ENCODE data around the gene LCN9.
"Not testable (repeated sequence)": the region's sequence is repeated elsewhere in the genome, so short reads cannot be mapped to it uniquely, and the experiment has no call there.

The LCN9 gene, protein sequence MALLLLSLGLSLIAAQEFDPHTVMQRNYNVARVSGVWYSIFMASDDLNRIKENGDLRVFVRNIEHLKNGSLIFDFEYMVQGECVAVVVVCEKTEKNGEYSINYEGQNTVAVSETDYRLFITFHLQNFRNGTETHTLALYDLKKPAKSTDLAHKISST

DNA sequence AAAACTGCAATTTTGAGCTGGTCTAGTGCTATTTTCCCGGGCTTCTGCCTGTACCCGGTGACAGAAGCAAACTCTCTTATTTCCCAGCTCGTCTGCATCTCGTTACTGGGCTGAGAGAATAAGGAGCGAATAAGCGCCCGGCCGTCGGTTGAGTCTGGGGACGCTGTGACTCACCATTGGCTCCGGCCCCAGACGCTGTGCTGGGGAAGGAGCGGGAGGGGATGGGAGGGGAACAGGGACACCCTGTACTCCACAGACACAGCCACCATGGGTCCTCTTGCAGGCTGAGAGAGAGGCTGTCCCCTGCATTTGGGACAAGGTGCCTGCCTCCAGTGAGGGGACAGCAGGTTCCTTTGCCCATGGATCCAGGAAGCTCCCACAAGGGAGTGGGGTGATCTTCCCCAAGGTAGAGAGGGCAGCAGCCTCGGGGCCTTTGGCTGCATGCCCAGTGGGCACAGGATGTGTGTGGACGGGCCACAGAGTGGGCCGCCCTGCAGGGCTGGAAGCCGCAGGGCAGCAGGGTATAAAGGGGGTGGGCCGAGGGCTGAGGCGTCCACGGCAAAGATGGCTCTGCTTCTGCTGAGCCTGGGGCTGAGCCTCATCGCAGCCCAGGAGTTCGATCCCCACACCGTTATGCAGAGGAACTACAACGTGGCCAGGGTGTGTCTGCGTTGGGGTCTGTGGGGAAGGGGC, at the start of gene LCN9:
Gene LCN9, plus strand, starts transcription at position 552 of the 693 bp plus-strand sequence. Its CDS starts 13 bp downstream, at position 565.
- no peak for DNase-seq

DNA sequence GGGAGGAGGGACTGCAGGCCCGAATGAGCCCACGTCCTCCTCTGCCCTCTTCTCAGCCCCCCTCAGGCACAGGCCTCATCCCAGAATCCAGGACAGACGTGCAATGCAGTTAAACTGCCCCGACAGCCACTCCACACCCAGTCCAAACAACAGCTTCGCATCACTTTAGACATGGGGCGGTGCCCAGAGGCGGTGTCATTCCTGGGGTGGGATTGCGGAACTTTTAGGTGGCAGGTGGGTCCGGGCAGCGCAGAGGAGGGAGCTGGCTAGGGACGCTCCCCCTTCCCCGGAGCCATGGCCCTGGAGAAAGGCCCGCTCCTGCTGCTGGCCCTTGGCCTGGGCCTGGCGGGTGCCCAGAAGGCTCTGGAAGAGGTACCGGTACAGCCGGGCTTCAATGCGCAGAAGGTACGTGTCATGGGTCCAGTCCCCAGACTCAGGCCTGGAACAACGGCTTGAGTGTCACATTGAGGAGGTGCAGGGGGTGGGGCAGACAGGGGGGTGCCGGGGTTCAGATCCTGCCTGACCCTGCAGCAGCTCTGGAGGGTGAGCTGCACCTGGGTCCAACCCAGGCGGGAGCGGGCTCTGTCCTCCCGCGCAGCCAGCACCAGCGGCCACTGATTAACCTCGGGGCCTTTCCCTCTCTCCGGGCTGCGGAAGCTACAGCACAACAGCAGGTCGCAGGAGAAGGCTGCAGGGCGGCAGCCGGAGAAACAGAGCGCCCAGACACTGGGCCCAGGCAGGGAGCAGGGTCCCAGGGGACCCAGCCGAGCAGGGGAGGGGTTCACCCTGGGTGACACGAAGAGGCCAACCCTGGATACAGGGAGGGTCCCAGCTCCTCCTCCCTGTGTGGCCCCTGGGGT, 48.9 kb upstream of the LCN9 start:
- no peak for DNase-seq

DNA sequence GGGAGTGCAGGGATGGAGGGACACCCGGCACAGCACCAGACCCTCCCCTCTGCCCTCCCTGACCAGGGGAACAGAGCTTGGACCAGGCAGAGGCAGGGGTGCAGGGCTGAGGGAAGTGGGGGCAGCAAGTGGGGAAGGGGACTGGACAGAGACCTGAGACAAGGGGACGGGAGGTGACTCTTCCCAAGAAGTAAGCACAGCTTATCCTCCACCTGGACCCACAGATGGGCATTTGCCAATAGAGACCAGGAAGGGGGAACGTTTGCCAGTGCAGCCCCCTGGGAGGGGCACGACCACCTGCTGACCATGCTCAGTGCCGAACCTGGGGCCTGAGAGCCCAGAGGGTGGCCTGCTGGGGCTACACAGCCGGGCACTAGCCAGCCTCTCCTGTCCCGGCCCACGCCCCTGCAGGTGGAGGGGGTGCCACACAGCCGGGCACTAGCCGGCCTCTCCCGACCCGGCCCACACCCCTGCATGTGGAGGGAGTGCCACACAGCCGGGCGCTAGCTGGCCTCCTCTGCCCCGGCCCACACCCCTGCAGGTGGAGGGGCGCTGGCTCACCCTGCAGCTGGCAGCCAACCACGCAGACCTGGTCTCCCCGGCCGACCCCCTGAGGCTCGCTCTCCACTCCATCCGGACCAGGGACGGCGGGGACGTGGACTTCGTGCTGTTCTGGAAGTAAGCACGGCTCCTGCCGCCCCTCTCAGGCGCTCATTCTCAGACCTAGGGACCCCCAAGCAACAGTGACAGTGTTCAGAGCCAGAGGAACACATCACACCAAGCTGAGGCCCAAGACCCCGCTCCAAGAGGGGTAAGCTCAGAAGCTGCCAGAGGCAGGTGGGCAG, 48.1 kb upstream of the LCN9 start:
- no peak for DNase-seq

DNA sequence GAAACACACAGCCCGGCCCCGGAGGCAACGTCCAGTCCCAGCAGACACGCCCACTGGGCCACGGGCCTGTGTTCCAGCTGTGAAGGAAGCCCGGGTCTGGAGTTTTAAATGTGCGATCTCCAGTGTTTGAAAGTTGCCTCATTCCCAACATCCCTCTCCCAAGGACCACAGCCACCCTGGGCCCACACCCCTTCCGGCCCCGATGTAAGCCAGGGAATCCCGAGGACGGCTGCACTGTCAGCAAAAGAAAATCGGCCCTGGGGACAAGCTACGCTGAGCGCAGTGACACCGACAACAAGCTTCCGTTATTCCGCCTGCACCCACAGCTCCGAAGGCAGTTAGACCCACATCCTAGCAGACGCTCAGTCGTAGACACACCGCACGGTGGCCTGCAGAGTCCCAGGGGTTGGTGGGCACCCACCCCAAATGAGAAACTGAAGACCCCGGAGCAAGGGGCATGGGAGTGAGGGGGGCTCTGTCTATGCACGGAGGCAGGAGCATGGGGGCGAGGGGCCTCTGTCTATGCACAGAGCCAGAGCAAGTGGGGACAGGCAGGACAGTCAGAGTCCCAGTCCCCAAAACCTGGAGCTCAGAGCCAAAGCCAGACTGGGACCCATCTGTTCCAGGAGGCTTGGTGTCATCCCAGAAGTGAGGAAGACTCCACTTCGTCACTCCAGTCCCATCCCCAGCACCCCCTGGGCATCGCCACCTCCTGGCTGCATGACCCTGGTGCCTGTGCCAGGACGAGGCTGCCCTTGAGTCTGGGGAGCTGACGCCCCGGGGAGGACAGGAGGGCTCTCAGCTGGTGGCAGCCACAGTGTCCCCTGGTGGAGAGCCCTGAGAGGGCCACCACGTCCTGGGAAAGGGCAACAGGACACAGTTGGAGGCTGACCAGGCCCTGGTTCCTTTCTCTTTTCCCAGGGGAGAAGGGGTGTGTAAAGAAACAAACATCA, 47.2 kb upstream of the LCN9 start:
- DNase-seq = no peak

DNA sequence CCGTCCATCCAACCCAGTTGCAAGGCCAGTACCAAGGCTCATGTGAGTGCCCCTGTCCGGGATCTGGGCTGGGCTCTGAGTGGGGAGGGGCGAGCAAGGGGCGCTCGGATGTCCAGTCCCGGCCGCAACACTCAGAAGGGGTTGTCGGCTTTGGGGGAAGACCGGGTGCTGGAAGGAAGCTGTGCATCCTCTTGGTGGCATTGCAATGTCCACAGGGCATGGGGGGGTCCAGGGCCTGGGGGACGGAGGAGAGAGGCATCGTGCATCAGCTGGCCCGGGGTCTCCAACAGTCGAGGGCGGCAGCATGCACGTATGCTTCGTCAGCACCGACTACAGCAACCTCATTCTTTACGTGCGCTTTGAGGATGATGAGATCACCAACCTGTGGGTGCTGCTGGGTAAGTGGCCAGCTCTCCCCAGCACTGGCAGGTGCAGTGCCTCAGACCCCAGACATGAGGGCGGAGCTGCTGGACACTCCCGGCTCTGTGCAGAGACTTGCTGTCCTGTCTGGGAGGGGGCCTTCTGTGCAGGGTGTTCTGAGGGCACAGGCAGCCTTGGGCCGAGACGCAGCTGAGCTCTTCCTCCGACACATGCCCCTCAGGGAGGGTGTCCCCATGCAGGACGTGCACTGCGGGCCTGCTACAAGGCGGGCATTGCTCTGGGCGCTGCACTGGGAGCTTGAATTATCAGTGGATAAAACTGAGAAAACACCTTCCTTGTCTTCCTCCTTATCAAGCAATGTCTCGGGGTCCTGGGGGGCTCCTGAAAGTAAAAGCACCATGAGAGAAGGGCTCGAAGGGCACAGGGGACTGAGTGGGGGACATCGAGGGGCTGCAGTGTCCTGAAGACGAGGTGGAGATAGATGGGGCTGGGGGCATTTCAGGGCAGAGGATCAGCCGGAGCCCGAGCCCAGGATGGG, 46.2 kb upstream of the LCN9 start:
- no peak for DNase-seq

DNA sequence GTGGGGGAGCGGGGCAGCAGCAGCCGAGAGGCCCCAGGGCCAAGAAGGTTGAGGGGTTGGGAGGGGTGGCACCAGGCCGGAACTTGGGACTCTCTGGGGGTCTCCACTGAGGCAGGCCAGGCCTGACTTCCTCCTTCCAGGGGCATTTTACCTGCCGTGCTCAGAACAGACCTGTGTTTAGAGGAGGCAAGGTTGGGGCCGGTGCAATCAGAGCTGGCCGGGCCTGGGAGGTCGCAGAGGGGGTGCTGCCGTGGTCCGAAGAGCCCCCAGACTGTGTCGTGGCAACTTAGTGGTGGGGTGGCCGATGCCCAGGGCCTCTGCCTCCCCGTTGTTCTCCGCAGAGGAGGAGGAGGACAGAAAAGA, 45.6 kb upstream of the LCN9 start:
- no peak for DNase-seq

DNA sequence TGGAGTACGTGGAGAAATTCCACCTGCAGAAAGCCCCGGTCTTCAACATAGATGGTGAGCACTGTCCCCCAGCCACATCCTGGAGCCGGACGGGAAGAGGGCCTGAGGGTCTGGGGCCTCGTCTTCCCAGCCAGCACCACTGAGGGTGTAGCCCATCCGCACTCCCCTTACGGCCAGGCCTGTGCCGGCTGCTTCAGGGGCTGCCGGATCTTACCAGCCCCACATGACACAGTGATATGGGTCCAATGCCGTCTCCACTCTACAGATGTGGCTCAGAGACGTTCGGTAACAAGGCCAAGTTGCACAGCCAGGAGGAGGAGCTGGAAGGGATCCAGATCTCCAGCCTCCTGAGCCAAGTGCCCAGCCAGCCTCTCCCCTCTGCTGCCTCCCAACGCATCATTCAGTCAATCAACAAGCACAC, 45.1 kb upstream of the LCN9 start:
- DNase-seq = no peak

DNA sequence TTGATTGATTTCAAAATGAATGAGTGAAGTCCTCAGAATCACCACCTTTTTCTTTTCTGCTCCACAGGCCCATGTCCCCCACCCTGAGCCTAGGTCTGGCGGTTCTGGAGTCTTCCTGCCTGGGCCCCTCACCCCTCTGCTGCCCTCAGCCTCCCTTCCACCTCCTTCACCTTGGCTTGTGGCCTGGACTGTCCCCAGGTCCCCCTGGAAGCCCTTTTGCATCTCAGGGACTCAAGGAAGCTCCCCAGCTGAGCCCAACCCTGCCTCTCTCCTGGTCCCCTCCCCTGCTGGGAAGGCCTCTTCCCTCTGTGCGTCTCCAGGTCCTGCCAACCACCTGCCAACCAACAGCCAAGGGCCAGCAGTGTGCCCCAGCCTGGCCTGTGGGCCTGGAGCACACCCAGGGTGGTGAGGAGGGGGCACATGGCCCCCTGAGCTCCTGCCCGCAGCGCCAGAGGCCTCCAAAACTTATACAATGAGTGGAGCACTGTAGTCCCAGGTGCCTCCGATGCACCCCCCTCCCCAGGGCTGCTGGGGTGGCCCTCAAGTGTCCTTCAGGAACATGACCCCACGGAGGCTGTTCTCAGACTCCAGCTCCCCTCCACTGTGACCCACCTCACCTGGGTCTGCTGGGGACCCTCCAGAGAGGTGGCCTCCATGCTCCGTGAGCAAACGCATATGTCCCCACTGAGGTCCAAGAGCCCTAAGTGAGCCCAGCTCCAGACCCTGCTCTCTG, 44.1 kb upstream of the LCN9 start:
- DNase-seq = no peak

DNA sequence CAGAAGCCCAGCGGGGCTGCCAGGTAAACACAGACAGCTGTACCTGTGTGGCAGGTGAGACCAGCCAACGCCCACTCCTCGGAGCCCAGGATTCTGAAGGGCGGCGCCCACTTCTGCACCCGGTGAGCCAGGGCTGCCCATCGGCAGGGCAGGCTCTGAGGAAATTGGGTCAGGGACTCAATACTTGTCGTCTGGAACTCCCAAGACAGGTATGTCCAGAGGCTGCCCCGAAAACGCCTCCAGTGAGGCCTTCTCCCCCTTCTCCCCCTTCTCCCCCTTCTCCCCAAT, 43.6 kb upstream of the LCN9 start:
- no peak for DNase-seq

DNA sequence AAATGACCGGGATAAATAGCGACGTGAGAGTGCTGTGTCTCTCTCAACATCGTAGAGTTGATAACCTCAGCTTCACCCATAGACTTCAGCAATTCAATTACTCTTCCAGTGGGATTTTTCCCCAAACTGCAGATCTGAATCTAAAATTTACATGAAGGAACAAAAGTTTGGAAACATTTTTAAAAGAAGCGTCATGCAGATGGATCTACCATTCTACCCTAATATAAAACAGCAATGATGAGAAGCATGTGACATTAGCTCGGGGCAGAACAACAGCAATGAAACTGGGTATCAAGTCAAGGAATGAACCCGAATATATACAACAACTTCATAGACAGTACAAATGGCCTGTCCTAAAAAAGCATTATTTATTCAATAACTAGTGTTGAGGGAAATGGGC, 42.6 kb upstream of the LCN9 start:
- no peak for DNase-seq

DNA sequence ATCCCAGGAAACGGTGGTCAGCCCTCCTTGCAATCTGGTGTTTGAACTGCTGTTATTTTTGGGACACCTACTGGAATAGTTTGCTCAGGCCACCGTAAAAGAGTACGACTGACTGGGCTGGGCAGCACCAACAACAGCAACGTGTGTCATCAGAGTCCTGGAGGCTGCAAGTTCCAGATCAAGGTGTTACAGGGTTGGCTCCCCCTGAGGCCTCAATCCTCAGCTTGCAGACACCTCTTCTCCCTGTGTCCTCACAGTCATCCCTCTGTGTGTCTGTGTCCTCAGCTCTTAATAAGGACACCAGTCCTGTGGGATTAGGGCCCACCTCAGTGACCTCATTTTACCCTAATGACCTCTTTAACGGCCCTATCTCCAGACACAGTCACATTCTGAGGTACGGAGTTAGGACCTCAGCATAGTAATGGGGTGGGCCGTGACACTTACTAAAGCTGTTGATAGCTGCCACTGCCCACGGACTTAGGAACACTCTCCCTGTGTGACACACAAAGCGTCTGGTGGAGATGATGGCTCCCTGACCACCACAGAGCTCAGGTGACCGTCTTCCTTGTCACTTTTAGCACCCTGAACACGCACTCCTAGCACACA, 40.6 kb upstream of the LCN9 start:
- no peak for DNase-seq

DNA sequence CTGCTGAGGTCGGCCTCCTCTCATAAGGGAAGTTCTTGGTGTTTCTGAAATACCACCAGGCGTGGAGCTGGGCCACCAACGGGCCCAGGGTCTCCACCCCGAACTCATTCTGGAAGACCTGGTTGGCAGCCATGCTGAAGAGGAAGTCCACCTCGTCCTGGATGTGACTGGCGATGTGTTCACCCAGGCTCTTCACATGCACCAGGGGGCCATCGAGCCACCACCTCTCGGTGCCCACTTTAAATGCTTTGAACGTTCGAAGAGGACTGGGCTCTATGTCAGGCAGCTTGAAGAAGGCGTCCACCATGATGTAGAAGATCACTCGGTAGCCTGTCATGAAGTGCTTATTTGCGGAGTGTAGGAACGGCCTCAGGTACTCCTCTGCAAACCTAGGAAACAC, 38.8 kb upstream of the LCN9 start:
- DNase-seq = no peak

DNA sequence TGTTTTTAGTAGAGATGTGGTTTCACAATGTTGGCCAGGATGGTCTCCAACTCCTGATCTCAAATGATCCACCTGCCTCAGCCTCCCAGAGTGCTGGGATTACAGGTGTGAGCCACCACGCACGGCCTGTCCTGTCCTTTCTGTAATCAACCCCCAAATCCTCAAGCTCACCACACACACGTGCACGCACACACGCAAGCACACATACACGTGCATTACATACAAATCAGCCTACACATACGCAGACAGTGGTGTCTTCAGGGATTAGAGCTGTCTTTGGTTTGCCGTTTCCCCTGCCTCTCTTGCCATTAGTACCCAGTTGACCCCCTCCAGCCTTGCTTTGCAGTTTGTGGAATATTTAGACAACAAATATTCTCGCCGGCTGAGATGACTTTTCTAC, 30.3 kb upstream of the LCN9 start:
- no peak for DNase-seq

DNA sequence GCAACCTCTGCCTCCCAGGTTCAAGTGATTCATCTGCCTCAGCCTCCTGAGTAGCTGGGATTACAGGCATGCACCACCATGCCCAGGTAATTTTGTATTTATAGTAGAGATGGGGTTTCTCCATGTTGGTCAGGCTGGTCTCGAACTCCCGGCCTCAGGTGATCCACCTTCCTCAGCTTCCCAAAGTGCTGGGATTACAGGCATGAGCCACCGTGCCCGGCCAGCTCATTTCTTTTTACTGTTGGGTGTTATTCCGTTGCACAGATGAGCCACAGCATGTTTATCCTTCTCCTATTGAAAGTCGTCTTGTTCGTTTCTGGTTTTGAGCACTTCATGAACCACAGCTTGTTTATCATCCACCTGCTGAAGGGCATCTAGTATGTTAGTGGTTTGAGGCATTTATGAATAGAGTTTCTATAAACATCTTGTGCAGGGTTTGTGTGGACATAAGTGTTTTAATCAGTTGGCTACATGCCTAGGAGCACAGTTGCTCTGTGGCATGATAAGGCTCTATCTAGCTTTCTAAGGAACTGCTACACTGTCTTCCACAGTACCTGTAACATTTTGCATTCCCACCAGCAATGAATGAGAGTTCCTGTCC, 26.1 kb upstream of the LCN9 start:
- not testable (repeated sequence) for DNase-seq

DNA sequence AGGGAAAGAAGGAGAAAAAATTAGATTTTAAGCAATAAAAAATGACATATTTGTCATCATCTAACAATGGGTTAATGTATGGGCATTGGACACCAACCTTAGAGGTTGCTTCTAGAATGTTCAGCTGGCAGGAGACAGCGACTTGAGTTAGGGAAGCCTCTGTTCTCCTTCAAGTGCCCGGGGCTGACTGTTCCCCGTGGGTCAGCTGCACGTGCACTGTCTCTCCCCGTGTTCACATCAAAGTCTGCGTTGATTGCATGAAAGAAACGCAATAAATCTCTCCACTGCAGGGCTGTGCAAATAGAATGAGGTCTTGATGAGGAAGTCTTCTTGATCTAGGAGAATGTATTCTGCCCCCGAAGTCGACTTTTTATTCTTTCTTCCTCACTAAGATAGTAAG, 23.9 kb upstream of the LCN9 start, which contains the start of gene GLT6D1:
Gene GLT6D1, minus strand, starts transcription at position 345 of the 400 bp plus-strand sequence. CDS start 353 bp downstream, outside the sequence.
- DNase-seq = no peak

DNA sequence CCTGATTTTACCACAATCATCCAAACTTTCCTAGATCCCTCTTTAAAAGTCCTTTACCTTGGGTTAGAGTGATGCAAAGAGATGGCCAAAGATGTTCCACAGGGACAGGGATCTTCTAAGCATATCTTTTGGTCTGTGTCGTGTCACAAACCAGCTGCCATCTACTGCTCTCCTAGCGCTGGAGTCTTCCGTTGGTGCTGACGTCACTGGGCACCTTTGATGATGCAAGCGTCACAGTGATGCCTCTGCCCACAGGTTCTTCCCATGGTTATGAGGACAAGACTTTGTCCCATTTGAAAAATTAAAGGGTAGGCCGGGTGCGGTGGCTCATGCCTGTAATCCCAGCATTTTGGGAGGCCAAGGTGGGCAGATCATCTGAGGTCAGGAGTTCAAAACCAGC, 22.1 kb upstream of the LCN9 start:
- DNase-seq = no peak

DNA sequence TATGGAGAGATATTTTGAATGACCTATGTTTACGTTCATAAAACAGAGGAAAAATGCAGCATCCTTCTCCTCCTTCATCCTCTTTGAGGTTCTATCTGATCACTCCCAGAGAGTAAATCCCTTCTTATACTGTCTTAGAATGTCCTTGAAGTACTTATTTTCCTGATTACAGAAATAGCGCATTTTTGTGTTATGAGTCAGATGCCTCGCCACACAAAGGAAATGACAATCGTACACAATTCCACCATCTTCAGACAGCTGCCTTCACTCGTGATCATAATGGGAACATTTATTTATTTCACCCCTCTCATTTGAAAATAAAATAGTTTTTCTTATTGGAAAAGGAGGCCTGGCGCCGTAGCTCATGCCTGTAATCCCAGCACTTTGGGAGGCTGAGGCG, 21.4 kb upstream of the LCN9 start:
- no peak for DNase-seq

DNA sequence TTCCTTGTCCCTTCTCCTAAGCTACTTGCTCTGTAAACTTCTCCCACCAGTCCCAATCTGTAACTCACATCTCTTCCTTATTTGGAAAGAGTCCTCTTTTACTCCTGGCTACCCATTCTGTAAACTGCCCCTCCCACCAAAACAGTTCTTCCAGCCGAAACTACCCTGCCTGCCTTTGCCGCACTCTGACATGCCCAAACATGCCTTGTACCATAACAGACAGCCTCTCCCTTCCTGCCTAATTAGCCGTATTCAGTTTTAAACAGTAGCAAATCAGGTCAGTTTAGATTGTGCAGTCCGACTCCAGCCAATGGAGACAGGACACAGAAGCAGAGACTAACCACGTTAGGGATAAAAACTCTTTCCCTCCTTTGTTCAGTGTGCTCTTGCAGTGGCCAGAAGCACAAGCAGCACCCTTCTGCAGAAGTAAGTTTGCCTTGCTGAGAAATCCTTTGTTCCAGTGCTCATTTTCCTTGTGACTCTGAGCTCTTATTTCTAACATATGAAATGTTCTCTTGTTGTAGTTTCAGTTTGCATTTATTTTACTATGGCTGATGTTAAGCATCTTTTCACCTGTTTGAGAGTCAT, 18.4 kb upstream of the LCN9 start:
- DNase-seq = no peak

DNA sequence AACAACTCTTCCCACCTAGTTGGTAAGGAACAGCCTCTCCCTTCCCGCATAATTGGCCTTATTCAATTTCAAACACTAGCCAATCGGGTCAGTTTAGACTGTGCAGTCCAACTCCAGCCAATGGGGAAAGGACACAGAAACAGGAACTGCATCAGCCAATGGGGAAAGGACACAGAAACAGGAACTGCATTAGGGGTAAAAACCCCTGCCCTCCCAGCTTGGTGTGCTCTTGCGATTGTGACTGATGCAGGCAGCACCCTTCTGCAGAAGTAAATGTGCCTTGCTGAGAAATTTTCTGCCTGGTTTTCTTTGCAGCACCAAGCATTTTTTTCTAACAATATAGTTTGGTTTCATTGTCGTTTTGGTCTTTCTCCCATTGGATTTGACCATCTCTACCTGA, 15.2 kb upstream of the LCN9 start:
- DNase-seq = no peak

All from activated naive CD4-positive, alpha-beta T cell (primary cell).